IMR-90 (cell line): ENCODE results near the gene RAB4B.

Experiments
- CEBPB ChIP-seq: IDR thresholded peaks from 2 replicates; pipeline ENCODE4 v1.6.1; 2012; ENCODE audit warnings: low read depth, low read length, improper control_type of control experiment
- CHD1 ChIP-seq: IDR thresholded peaks from 2 replicates; pipeline ENCODE4 v1.6.1; 2012; ENCODE audit warnings: low read depth, low read length, improper control_type of control experiment
- CTCF ChIP-seq: conservative IDR thresholded peaks from 2 replicates; pipeline ENCODE4 v1.5.1; 2012; ENCODE audit warnings: mild to moderate bottlenecking, low read depth, low read length, improper control_type of control experiment
- ELK1 ChIP-seq: fragments of 150-350 bp; IDR thresholded peaks from 2 replicates; pipeline ENCODE4 v1.6.1; 2016; ENCODE audit warnings: low read depth, mild to moderate bottlenecking, low read length, moderate library complexity, borderline replicate concordance
- MAFK ChIP-seq: IDR thresholded peaks from 2 replicates; pipeline ENCODE4 v1.6.1; 2012; ENCODE audit warnings: low read depth, low read length, improper control_type of control experiment
- POLR2A ChIP-seq: IDR thresholded peaks from 2 replicates; pipeline ENCODE4 v1.6.1; 2012; ENCODE audit warnings: mild to moderate bottlenecking, low read depth, low read length
- RAD21 ChIP-seq: IDR thresholded peaks from 2 replicates; pipeline ENCODE4 v1.6.1; 2012; ENCODE audit warnings: low read length, improper control_type of control experiment
- RCOR1 ChIP-seq: IDR thresholded peaks from 2 replicates; pipeline ENCODE4 v1.6.1; 2012; ENCODE audit warnings: mild to moderate bottlenecking, low read length, improper control_type of control experiment; ENCODE audit not compliant: insufficient replicate concordance
- RFX5 ChIP-seq: IDR thresholded peaks from 2 replicates; pipeline ENCODE4 v1.8.0; 2012; ENCODE audit warnings: low read depth, mild to moderate bottlenecking, low read length, moderate library complexity
- SMC3 ChIP-seq: fragments of 150-350 bp; IDR thresholded peaks from 2 replicates; pipeline ENCODE4 v1.6.1; 2016; ENCODE audit warnings: low read depth, mild to moderate bottlenecking, antibody characterized with exemption, low read length, moderate library complexity

DNA sequence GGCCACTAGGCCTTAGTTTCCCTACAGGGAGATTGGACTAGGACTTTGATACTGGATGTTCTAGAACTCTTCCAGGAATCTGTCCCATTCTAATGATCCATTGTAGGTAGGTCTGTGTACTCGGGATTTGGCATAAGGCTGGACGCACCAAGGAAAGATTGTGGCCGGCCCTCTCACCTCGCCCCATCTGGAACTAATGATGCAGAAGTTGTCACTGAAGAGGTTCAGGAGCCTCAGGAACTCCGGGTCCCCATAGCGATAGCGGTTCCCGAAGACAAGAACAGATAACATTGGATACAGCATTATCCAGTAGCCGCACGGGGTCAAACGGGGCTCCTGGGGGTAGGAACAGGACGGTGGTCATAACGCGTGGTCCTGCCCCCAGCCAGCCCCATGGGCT lies 32.1 kb downstream of the RAB4B start:
- TF ChIP-seq MAFK (no peak), POLR2A (no peak; the same call in 1 of the 2 replicates), CTCF (no peak), ELK1 (no peak), SMC3 (no peak), RFX5 (no peak), RAD21 (no peak), CHD1 (no peak), CEBPB (no peak), RCOR1 (no peak)
